ENCODE measurements around the gene WFDC8. TPM values are rescaled to one million over a fixed set of nuclear protein-coding genes. Genes with fewer than 3 reads are reported as not detected.
"Not testable (repeated sequence)": the region's sequence is repeated elsewhere in the genome, so short reads cannot be mapped to it uniquely, and the experiment has no call there.

Gene WFDC8
- total and polyA plus RNA-seq, 4 experiments from 2014 or later: not detected

- intact Hi-C loops (cut with micrococcal nuclease): no loop called here
- Mint-ChIP-seq H3K27me3 (peaks cover 24 to 26% of the 10 kb centered on the region in 2 donors), H3K27ac (no peak overlapping the region), H3K36me3 (no peaks in the 10 kb centered on the region), H3K4me1 (no peaks in the 10 kb centered on the region), H3K4me3 (no peak overlapping the region), H3K9me3 (peaks cover 0 to 6% (median 0%) of the 10 kb centered on the region in 8 donors)
- H3K27me3 ChIP-seq (ENCODE audit: insufficient read depth, low read length): no peaks in the 10 kb centered on the region
- DNase-seq: no peak
- no peaks in the 10 kb centered on the region for H3K9me3 ChIP-seq (ENCODE audit: control insufficient read depth in 1 of 2, low read length in 2 of 2)
- H3K4me3 ChIP-seq (ENCODE audit: low read length in 2 of 2): no peak overlapping the region
- CTCF ChIA-PET (ENCODE audit: partially characterized antibody): no interaction called here
- H3K27ac ChIP-seq (ENCODE audit: low read depth, low read length): no peak overlapping the region
- H3K36me3 ChIP-seq (ENCODE audit: insufficient read depth, low read length): no peaks in the 10 kb centered on the region
- POLR2A ChIA-PET (ENCODE audit: partially characterized antibody): no interaction called here
- no peaks in the 10 kb centered on the region for H3K4me1 ChIP-seq (ENCODE audit: insufficient read depth, low read length)
Measured at GRCh38 chr20:45595235-45595634, 16.2 kb upstream of the WFDC8 start.

- DNase-seq: no peak
- ChIA-PET POLR2A (ENCODE audit: partially characterized antibody) (no interaction called here), CTCF (ENCODE audit: partially characterized antibody) (interaction anchor here (1.3 kb wide), 1 partner anchor 177 kb away, joined by 5 read pairs; no protein-coding TSS in a partner anchor)
- Histone ChIP-seq H3K4me1 (ENCODE audit: insufficient read depth, low read length) (no peaks in the 10 kb centered on the region), H3K9me3 (ENCODE audit: control insufficient read depth in 1 of 2, low read length in 2 of 2) (no peaks in the 10 kb centered on the region), H3K27ac (ENCODE audit: low read depth, low read length) (no peak overlapping the region), H3K4me3 (ENCODE audit: low read length in 2 of 2) (no peak overlapping the region), H3K27me3 (ENCODE audit: insufficient read depth, low read length) (no peaks in the 10 kb centered on the region), H3K36me3 (ENCODE audit: insufficient read depth, low read length) (no peaks in the 10 kb centered on the region)
- intact Hi-C loops (cut with micrococcal nuclease): no loop called here
- Mint-ChIP-seq H3K4me3 (peak overlapping the region in 1 of 8 donors; percentile 2), H3K4me1 (no peaks in the 10 kb centered on the region), H3K27ac (no peak overlapping the region), H3K36me3 (no peaks in the 10 kb centered on the region), H3K9me3 (peaks cover 0 to 6% (median 0%) of the 10 kb centered on the region in 8 donors), H3K27me3 (peaks cover 31% of the 10 kb centered on the region in 2 donors)
Measured at GRCh38 chr20:45593498-45593897, 14.4 kb upstream of the WFDC8 start.

- H3K36me3 ChIP-seq (ENCODE audit: insufficient read depth, low read length): no peaks in the 10 kb centered on the region
- peaks cover 30 to 32% of the 10 kb centered on the region in 2 donors for H3K27me3 Mint-ChIP-seq
- H3K27ac Mint-ChIP-seq: no peak overlapping the region
- H3K9me3 Mint-ChIP-seq: peaks cover 0 to 5% (median 0%) of the 10 kb centered on the region in 8 donors
- H3K4me1 Mint-ChIP-seq: no peaks in the 10 kb centered on the region
- POLR2A ChIA-PET (ENCODE audit: partially characterized antibody): no interaction called here
- no peaks in the 10 kb centered on the region for H3K27me3 ChIP-seq (ENCODE audit: insufficient read depth, low read length)
- CTCF ChIA-PET (ENCODE audit: partially characterized antibody): interaction anchor here (0.9 to 1.3 kb wide), 2 partner anchors 178 kb away, joined by 3 to 5 read pairs; no protein-coding TSS in a partner anchor
- no peak overlapping the region for H3K4me3 Mint-ChIP-seq
- H3K4me3 ChIP-seq (ENCODE audit: low read length in 2 of 2): no peak overlapping the region
- peak in 4 of 5 donors; percentile 0 to 22 (median 20) for DNase-seq
- no peak overlapping the region for H3K27ac ChIP-seq (ENCODE audit: low read depth, low read length)
- no peaks in the 10 kb centered on the region for H3K4me1 ChIP-seq (ENCODE audit: insufficient read depth, low read length)
- H3K36me3 Mint-ChIP-seq: no peaks in the 10 kb centered on the region
- H3K9me3 ChIP-seq (ENCODE audit: control insufficient read depth in 1 of 2, low read length in 2 of 2): no peaks in the 10 kb centered on the region
- intact Hi-C loops (cut with micrococcal nuclease): loop anchor here (1.0 kb wide), 1 partner anchor 179 kb away; no protein-coding TSS in a partner anchor
Measured at GRCh38 chr20:45592574-45593189, 13.6 kb upstream of the WFDC8 start.

GRCh38 chr20:45589725-45590124, 10.6 kb upstream of the WFDC8 start:
- DNase-seq: no peak
- Histone ChIP-seq H3K27me3 (ENCODE audit: insufficient read depth, low read length) (no peaks in the 10 kb centered on the region), H3K27ac (ENCODE audit: low read depth, low read length) (no peak overlapping the region), H3K4me3 (ENCODE audit: low read length in 2 of 2) (no peak overlapping the region), H3K36me3 (ENCODE audit: insufficient read depth, low read length) (no peaks in the 10 kb centered on the region), H3K9me3 (ENCODE audit: control insufficient read depth in 1 of 2, low read length in 2 of 2) (no peaks in the 10 kb centered on the region), H3K4me1 (ENCODE audit: insufficient read depth, low read length) (no peaks in the 10 kb centered on the region)
- H3K36me3 Mint-ChIP-seq: no peaks in the 10 kb centered on the region
- H3K27me3 Mint-ChIP-seq: peaks cover 22 to 24% of the 10 kb centered on the region in 2 donors
- H3K4me1 Mint-ChIP-seq: no peaks in the 10 kb centered on the region
- CTCF ChIA-PET (ENCODE audit: partially characterized antibody): no interaction called here
- H3K9me3 Mint-ChIP-seq: peaks cover 0 to 4% (median 0%) of the 10 kb centered on the region in 8 donors
- H3K4me3 Mint-ChIP-seq: no peak overlapping the region
- intact Hi-C loops (cut with micrococcal nuclease): no loop called here
- POLR2A ChIA-PET (ENCODE audit: partially characterized antibody): no interaction called here
- no peak overlapping the region for H3K27ac Mint-ChIP-seq

- peaks cover 0 to 3% (median 0%) of the 10 kb centered on the region in 8 donors for H3K9me3 Mint-ChIP-seq
- Histone ChIP-seq H3K27ac (ENCODE audit: low read depth, low read length) (no peak overlapping the region), H3K36me3 (ENCODE audit: insufficient read depth, low read length) (no peaks in the 10 kb centered on the region), H3K9me3 (ENCODE audit: control insufficient read depth in 1 of 2, low read length in 2 of 2) (no peaks in the 10 kb centered on the region), H3K4me3 (ENCODE audit: low read length in 2 of 2) (no peak overlapping the region), H3K27me3 (ENCODE audit: insufficient read depth, low read length) (no peaks in the 10 kb centered on the region), H3K4me1 (ENCODE audit: insufficient read depth, low read length) (no peaks in the 10 kb centered on the region)
- no peaks in the 10 kb centered on the region for H3K4me1 Mint-ChIP-seq
- DNase-seq: no peak
- H3K36me3 Mint-ChIP-seq: no peaks in the 10 kb centered on the region
- H3K4me3 Mint-ChIP-seq: no peak overlapping the region
- CTCF ChIA-PET (ENCODE audit: partially characterized antibody): no interaction called here
- no peak overlapping the region for H3K27ac Mint-ChIP-seq
- intact Hi-C loops (cut with micrococcal nuclease): no loop called here
- POLR2A ChIA-PET (ENCODE audit: partially characterized antibody): no interaction called here
- H3K27me3 Mint-ChIP-seq: peaks cover 19 to 20% of the 10 kb centered on the region in 2 donors
Measured at GRCh38 chr20:45588800-45589199, 9.7 kb upstream of the WFDC8 start.

GRCh38 chr20:45585986-45586385, 6.9 kb upstream of the WFDC8 start:
- H3K36me3 ChIP-seq (ENCODE audit: insufficient read depth, low read length); H3K4me1 ChIP-seq (ENCODE audit: insufficient read depth, low read length); H3K27ac ChIP-seq (ENCODE audit: low read depth, low read length); H3K9me3 ChIP-seq (ENCODE audit: control insufficient read depth in 1 of 2, low read length in 2 of 2); H3K4me3 Mint-ChIP-seq; H3K27ac Mint-ChIP-seq; H3K27me3 ChIP-seq (ENCODE audit: insufficient read depth, low read length); H3K4me1 Mint-ChIP-seq; intact Hi-C loops (cut with micrococcal nuclease); H3K36me3 Mint-ChIP-seq; H3K4me3 ChIP-seq (ENCODE audit: low read length in 2 of 2); DNase-seq; H3K9me3 Mint-ChIP-seq; POLR2A ChIA-PET (ENCODE audit: partially characterized antibody): not testable (repeated sequence)
- CTCF ChIA-PET (ENCODE audit: partially characterized antibody): interaction anchor here (1.1 kb wide), 1 partner anchor 238 kb away, joined by 3 read pairs; the partner anchor contains the start of gene SDC4
- peaks cover 18 to 22% of the 10 kb centered on the region in 2 donors for H3K27me3 Mint-ChIP-seq

- H3K4me3 Mint-ChIP-seq; H3K4me3 ChIP-seq (ENCODE audit: low read length in 2 of 2); H3K27me3 ChIP-seq (ENCODE audit: insufficient read depth, low read length); DNase-seq; H3K4me1 Mint-ChIP-seq; intact Hi-C loops (cut with micrococcal nuclease); H3K9me3 ChIP-seq (ENCODE audit: control insufficient read depth in 1 of 2, low read length in 2 of 2); H3K27ac Mint-ChIP-seq; H3K27ac ChIP-seq (ENCODE audit: low read depth, low read length); H3K9me3 Mint-ChIP-seq; H3K36me3 ChIP-seq (ENCODE audit: insufficient read depth, low read length); POLR2A ChIA-PET (ENCODE audit: partially characterized antibody); H3K36me3 Mint-ChIP-seq; CTCF ChIA-PET (ENCODE audit: partially characterized antibody); H3K4me1 ChIP-seq (ENCODE audit: insufficient read depth, low read length): not testable (repeated sequence)
- H3K27me3 Mint-ChIP-seq: peaks cover 20 to 24% of the 10 kb centered on the region in 2 donors
Measured at GRCh38 chr20:45584294-45584693, 5.2 kb upstream of the WFDC8 start.

All from CD4-positive, alpha-beta memory T cell (primary cell).